Heart left ventricle (tissue), 13 donors: ENCODE data around the gene CCDC136.

Experiments used
- CTCF ChIP-seq, 12 donors: fragments of 200-600 bp; sonication (generic) in 4 of 12; IDR thresholded peaks; one replicate each; pipeline versions ENCODE4 v1.5.0 to v1.8.0; 2018 to 2022; ENCODE audit warnings: antibody characterized with exemption in 12 of 12, mild to moderate bottlenecking in 5 of 12
- POLR2A ChIP-seq, 2 donors: fragments of 450-650 bp; IDR thresholded peaks; one replicate each; pipeline ENCODE4 v1.6.1; 2017; ENCODE audit warnings: antibody characterized with exemption in 2 of 2, mild to moderate bottlenecking in 2 of 2, moderate library complexity in 2 of 2
- donor health status: ischemic (EF 13 %, LVEDD 7.1; RV severe dilation, severe dysfunction).
- donor health status: DM: no; HTN: yes; CAD: no.
- donor health status: DM: no; HTN: no; CAD: no.
- donor health status: ischemic (EF 25% LVEDD 6.9; RV normal size, moderate dysfunction).
- donor health status: ischemic (EF 25% LVEDD 5.7; RV mildly dilated, moderate dysfunction).
- donor health status: ischemic (EF 35%, LVEDD 5.7; RV mildly dilated, moderate dysfunction).
- donor health status: nonischemic (EF 11% LVEDD 7.7; RV severe dilation, severe dysfunction).
- donor health status: DM: yes; HTN: yes; CAD: no.
- donor health status: PGD.
- donor health status: ischemic (EF 29% LVEDD 5.4; RV normal size, mild dysfunction).
- donor health status: nonischemic (EF 23%, LVEDD 6.1; RV moderate dilation, normal function).

GRCh38 chr7:128793181-128793547 lies 1.4 kb downstream of the CCDC136 start:
- TF ChIP-seq CTCF (IDR thresholded peaks at IDR 0.05), result no peak
- TF ChIP-seq POLR2A (IDR thresholded peaks at IDR 0.05), result no peak
